GM23338 (cell line): ENCODE results near the gene HMGCS2.

ENCODE experiments used
- CTCF ChIP-seq, 2 experiments: fragments of 200-600 bp in 1 of 2; sonication (generic) in 1 of 2; conservative IDR thresholded peaks; 2 replicates each; pipeline versions ENCODE4 v1.5.1 to v1.6.1; 2016 to 2017; ENCODE audit warnings: antibody characterized with exemption in 2 of 2, low read depth in 2 of 2, mild to moderate bottlenecking in 2 of 2, moderate library complexity in 1 of 2
- ETS1 ChIP-seq: IDR thresholded peaks from 2 replicates; pipeline ENCODE4 v1.6.1; 2016; ENCODE audit warnings: antibody characterized with exemption
- EZH2 ChIP-seq: fragments of 200-600 bp; sonication (generic); IDR thresholded peaks from one replicate; pipeline ENCODE4 v1.8.0; 2017; ENCODE audit warnings: antibody characterized with exemption, mild to moderate bottlenecking, low read depth; ENCODE audit not compliant: unreplicated experiment
- EZH2phosphoT487 ChIP-seq: fragments of 200-600 bp; sonication (generic); IDR thresholded peaks from one replicate; pipeline ENCODE4 v1.8.1; 2018; ENCODE audit warnings: antibody characterized with exemption; ENCODE audit not compliant: unreplicated experiment
- JUNB ChIP-seq: IDR thresholded peaks from one replicate; pipeline ENCODE4 v1.6.1; 2016; ENCODE audit warnings: antibody characterized with exemption; ENCODE audit not compliant: unreplicated experiment
- NANOG ChIP-seq: IDR thresholded peaks from 2 replicates; pipeline ENCODE4 v1.6.1; 2016; ENCODE audit warnings: antibody characterized with exemption, borderline replicate concordance
- POLR2AphosphoS5 ChIP-seq: IDR thresholded peaks from 2 replicates; pipeline ENCODE4 v1.6.1; 2016; ENCODE audit warnings: antibody characterized with exemption, low read depth
- REST ChIP-seq: IDR thresholded peaks from one replicate; pipeline ENCODE4 v1.6.1; 2018; ENCODE audit warnings: antibody characterized with exemption; ENCODE audit not compliant: unreplicated experiment
- STAT1 ChIP-seq: IDR thresholded peaks from one replicate; pipeline ENCODE4 v1.6.1; 2016; ENCODE audit warnings: antibody characterized with exemption; ENCODE audit not compliant: unreplicated experiment
- ZNF331 ChIP-seq: fragments of 250-450 bp; sonication (Bioruptor Pico); IDR thresholded peaks from 2 replicates; pipeline ENCODE4 v1.5.0; 2020; ENCODE audit warnings: low read depth, mild to moderate bottlenecking, moderate library complexity

GRCh38 chr1:119725626-119726025 lies 43.1 kb downstream of the HMGCS2 start:
- no peak for TF ChIP-seq CTCF (conservative IDR thresholded peaks at IDR 0.05; ENCODE audit: low read depth in 2 of 2)
- TF ChIP-seq EZH2phosphoT487: no peak
- no peak for TF ChIP-seq EZH2
- no peak for TF ChIP-seq NANOG
- no peak for TF ChIP-seq REST
- no peak for TF ChIP-seq JUNB
- no peak for TF ChIP-seq POLR2AphosphoS5
- no peak for TF ChIP-seq ETS1
- TF ChIP-seq ZNF331: no peak
- TF ChIP-seq STAT1: no peak
